Activated CD4-positive, alpha-beta T cell treated with anti-CD3 and anti-CD28 coated beads for 36 hours (primary cell): ENCODE results near the gene QPRT. TPM values are rescaled to one million over a fixed set of nuclear protein-coding genes. Genes with fewer than 3 reads are reported as not detected.
A peak's percentile ranks its signal among the peaks of the same experiment; 100 is the strongest.
"Not testable (repeated sequence)": the region's sequence is repeated elsewhere in the genome, so short reads cannot be mapped to it uniquely, and the experiment has no call there.

Experiments used
- ATAC-seq: fragments of 200-7000 bp; cut with Tn5 transposase; one replicate; pipeline ENCODE4 v1.10.0; 2021; ENCODE audit warnings: mild to moderate bottlenecking, moderate library complexity
- CTCF ChIA-PET: fragments of 350-600 bp; sonication (Branson Sonifier 250); formaldehyde crosslinking; loops from one replicate; lab custom pipeline; 2021; ENCODE audit warnings: antibody characterized with exemption; lab: Charles Lee
- POLR2A ChIA-PET: fragments of 350-600 bp; sonication (Branson Sonifier 250); formaldehyde crosslinking; loops from one replicate; lab custom pipeline; 2021; ENCODE audit warnings: antibody characterized with exemption, inconsistent platforms; lab: Charles Lee
- DNase-seq: peaks from one replicate; pipeline ENCODE4 v3.0.0-alpha.2; 2020
- H3K27ac Mint-ChIP-seq: one replicate; pipeline ENCODE4 v1.8.0; 2021; ENCODE audit warnings: mixed read lengths
- H3K27me3 Mint-ChIP-seq: one replicate; pipeline ENCODE4 v1.8.0; 2021; ENCODE audit warnings: mixed read lengths
- H3K36me3 Mint-ChIP-seq: one replicate; pipeline ENCODE4 v1.8.0; 2021; ENCODE audit warnings: low read depth, mixed read lengths
- H3K4me1 Mint-ChIP-seq: one replicate; pipeline ENCODE4 v1.8.0; 2021; ENCODE audit warnings: mixed read lengths
- H3K4me3 Mint-ChIP-seq: one replicate; pipeline ENCODE4 v1.8.0; 2021; ENCODE audit warnings: mild to moderate bottlenecking, moderate library complexity, mixed read lengths
- H3K9me3 Mint-ChIP-seq: one replicate; pipeline ENCODE4 v1.8.0; 2021; ENCODE audit warnings: low read depth, mixed read lengths
- intact Hi-C, 2 experiments: fragments of 100-400 bp; cut with DNase I in 1 of 2; cut with micrococcal nuclease in 1 of 2; formaldehyde crosslinking; loops; one replicate each; pipeline versions ENCODE4 v1.14.2 to v1.15.1; 2022 to 2024; cut with DNase I, micrococcal nuclease
- total RNA-seq, 2 experiments: library from RNA; stranded (reverse); gene quantifications; one replicate each; pipeline ENCODE4 v1.2.3, GENCODE V29; 2021

Gene QPRT
- total RNA-seq, 2 experiments from 2014 or later, result 5.7 to 6.8 TPM

- DNase-seq, ATAC-seq, H3K4me3 Mint-ChIP-seq, H3K36me3 Mint-ChIP-seq, H3K9me3 Mint-ChIP-seq, H3K27me3 Mint-ChIP-seq, POLR2A ChIA-PET, H3K27ac Mint-ChIP-seq, H3K4me1 Mint-ChIP-seq: not testable (repeated sequence)
- intact Hi-C loops, result loop anchor here in 1 of 2 experiments (1.0 to 2.0 kb wide), 2 partner anchors 156 to 329 kb away; no protein-coding TSS in a partner anchor
- CTCF ChIA-PET, result interaction anchor here (0.7 to 2.6 kb wide), 6 partner anchors 8 to 339 kb away, joined by 3 to 17 read pairs (median 6); partner anchors contain the start of gene ZG16
Measured at GRCh38 chr16:29692606-29693005, 13.6 kb downstream of the QPRT start.

DNA sequence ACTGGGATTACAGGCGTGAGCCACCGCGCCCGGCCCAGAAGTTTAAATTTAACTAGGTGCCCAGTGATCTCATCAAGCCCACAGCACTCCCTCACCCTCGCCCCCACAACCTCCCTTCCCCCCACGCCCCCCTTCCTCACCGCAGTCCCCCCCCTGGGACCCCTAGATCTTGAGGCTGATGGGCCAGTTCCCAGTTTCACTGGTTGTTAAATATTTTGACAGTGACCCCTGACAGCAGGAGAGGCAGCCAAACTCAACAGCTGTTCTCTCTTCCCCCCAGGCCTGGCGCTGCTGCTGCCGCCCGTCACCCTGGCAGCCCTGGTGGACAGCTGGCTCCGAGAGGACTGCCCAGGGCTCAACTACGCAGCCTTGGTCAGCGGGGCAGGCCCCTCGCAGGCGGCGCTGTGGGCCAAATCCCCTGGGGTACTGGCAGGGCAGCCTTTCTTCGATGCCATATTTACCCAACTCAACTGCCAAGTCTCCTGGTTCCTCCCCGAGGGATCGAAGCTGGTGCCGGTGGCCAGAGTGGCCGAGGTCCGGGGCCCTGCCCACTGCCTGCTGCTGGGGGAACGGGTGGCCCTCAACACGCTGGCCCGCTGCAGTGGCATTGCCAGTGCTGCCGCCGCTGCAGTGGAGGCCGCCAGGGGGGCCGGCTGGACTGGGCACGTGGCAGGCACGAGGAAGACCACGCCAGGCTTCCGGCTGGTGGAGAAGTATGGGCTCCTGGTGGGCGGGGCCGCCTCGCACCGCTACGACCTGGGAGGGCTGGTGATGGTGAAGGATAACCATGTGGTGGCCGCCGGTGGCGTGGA, 15.6 kb downstream of the QPRT start:
- no peak overlapping the region for H3K27ac Mint-ChIP-seq
- intact Hi-C loops, result no loop called here
- ATAC-seq, result no peak
- H3K36me3 Mint-ChIP-seq, result no peaks in the 10 kb centered on the region
- H3K27me3 Mint-ChIP-seq, result no peaks in the 10 kb centered on the region
- no peaks in the 10 kb centered on the region for H3K9me3 Mint-ChIP-seq
- H3K4me1 Mint-ChIP-seq, result no peaks in the 10 kb centered on the region
- ChIA-PET POLR2A (no interaction called here), CTCF (interaction anchor here (1.4 kb wide), 1 partner anchor 154 kb away, joined by 4 read pairs; no protein-coding TSS in a partner anchor)
- no peak overlapping the region for H3K4me3 Mint-ChIP-seq
- DNase-seq, result no peak

DNA sequence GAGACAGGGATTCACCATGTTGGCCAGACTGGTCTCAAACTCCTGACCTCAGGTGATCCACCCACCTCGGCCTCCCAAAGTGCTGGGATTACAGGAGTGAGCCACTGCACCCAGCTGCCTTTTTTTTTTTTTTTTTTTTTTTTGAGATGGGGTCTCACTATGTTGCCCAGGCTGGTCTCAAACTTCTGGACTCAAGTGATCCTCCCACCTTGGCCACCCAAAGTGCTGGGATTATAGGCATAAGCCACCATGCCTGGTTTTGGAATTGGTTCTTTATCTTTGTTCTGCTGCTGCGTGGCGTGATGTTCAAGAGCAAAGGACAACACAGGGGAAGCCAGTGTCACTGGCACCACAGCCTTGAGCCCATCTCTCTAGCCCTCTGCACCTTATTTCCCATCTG, 16.7 kb downstream of the QPRT start:
- H3K36me3 Mint-ChIP-seq, H3K4me1 Mint-ChIP-seq, intact Hi-C loops, ATAC-seq, H3K4me3 Mint-ChIP-seq, POLR2A ChIA-PET, H3K27me3 Mint-ChIP-seq, H3K27ac Mint-ChIP-seq, DNase-seq, H3K9me3 Mint-ChIP-seq: not testable (repeated sequence)
- CTCF ChIA-PET, result interaction anchor here (0.5 kb wide), 1 partner anchor 414 kb away, joined by 3 read pairs; no protein-coding TSS in a partner anchor

DNA sequence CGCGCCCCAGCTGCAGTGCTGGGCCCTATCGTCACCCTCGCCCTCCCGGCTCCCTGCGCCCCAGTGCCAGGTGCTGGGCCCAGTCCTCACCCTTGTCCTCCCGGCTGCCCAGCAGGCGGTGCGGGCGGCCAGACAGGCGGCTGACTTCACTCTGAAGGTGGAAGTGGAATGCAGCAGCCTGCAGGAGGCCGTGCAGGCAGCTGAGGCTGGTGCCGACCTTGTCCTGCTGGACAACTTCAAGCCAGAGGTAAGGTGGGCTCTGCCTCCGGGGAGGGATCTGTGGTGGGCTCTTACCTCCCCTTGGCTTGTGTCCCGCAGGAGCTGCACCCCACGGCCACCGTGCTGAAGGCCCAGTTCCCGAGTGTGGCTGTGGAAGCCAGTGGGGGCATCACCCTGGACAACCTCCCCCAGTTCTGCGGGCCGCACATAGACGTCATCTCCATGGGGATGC, 17.9 kb downstream of the QPRT start:
- CTCF ChIA-PET, result interaction anchor here (0.7 kb wide), 1 partner anchor 21 kb away, joined by 3 read pairs; no protein-coding TSS in a partner anchor
- POLR2A ChIA-PET, result no interaction called here
- intact Hi-C loops, result no loop called here

GRCh38 chr16:29697391-29697790, 18.4 kb downstream of the QPRT start:
- no peak overlapping the region for H3K4me3 Mint-ChIP-seq
- H3K4me1 Mint-ChIP-seq, result peaks cover 20% of the 10 kb centered on the region
- ChIA-PET POLR2A (no interaction called here), CTCF (no interaction called here)
- no peaks in the 10 kb centered on the region for H3K27me3 Mint-ChIP-seq
- DNase-seq (no peak), ATAC-seq (no peak)
- intact Hi-C loops, result no loop called here
- H3K27ac Mint-ChIP-seq, result no peak overlapping the region
- peaks cover 3% of the 10 kb centered on the region for H3K36me3 Mint-ChIP-seq
- H3K9me3 Mint-ChIP-seq, result no peaks in the 10 kb centered on the region

More for the DNA sequence above, 17.9 kb downstream of the QPRT start:
- Mint-ChIP-seq H3K27ac (no peak overlapping the region), H3K9me3 (no peaks in the 10 kb centered on the region), H3K4me1 (peaks cover 16% of the 10 kb centered on the region), H3K4me3 (no peak overlapping the region), H3K27me3 (no peaks in the 10 kb centered on the region), H3K36me3 (peaks cover 2% of the 10 kb centered on the region)
- DNase-seq (no peak), ATAC-seq (no peak)

- Mint-ChIP-seq H3K4me1 (peaks cover 27% of the 10 kb centered on the region), H3K27me3 (no peaks in the 10 kb centered on the region), H3K27ac (no peak overlapping the region), H3K9me3 (no peaks in the 10 kb centered on the region), H3K36me3 (peaks cover 3% of the 10 kb centered on the region), H3K4me3 (no peak overlapping the region)
- no peak for DNase-seq
- ChIA-PET CTCF (interaction anchor here (0.6 to 4.7 kb wide), 4 partner anchors 33 to 308 kb away, joined by 3 to 41 read pairs (median 11); partner anchors contain the start of gene KIF22), POLR2A (no interaction called here)
- ATAC-seq, result no peak
- intact Hi-C loops, result no loop called here
Measured at GRCh38 chr16:29698042-29698441, 19.1 kb downstream of the QPRT start.

DNA sequence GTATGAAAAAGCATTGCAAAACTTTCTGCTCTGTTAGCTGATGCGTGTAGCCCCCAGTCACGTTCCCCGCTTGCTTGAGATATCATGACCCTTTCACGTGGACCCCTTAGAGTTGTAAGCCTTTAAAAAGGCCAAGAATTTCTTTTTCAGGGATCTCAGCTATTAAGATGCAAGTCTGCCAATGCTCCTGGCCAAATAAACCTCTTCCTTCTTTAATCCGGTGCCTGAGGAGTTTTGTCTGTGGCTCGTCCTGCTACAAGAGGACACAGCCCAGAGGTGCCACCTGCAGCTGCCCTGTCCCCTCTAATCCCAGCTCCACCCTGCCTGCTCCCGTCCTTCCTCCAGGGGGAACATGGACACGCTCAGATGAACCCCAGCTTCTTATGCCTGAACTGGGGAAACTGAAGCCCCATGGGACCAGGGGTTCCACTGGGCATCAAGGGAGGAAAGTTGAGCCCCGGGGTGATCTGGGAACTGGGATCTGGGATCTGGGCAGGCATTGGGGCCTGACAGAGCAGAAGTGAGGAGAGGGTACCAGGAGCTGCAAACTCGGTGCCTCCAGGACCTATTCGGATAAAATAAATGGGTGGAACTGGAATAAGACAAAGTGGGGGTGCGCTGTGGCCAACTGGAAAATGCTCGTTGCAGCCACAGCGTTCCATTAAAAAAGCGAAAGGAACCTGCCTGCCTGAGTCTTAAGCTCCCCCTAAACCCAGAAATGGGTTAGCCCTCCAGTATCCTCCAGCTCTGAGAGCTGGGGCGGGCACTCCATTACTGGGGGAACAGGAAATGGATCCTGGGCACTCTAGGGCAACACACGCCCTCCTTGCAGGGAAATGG, 19.7 kb downstream of the QPRT start:
- Mint-ChIP-seq H3K36me3 (peaks cover 3% of the 10 kb centered on the region), H3K27ac (no peak overlapping the region), H3K4me1 (peaks cover 29% of the 10 kb centered on the region), H3K4me3 (no peak overlapping the region), H3K27me3 (no peaks in the 10 kb centered on the region), H3K9me3 (no peaks in the 10 kb centered on the region)
- ATAC-seq, result no peak
- CTCF ChIA-PET, result interaction anchor here (0.6 to 4.7 kb wide), 17 partner anchors 12 to 356 kb away, joined by 3 to 45 read pairs (median 12); partner anchors contain the start of genes KCTD13, KIF22, MVP and TLCD3B
- DNase-seq, result no peak
- POLR2A ChIA-PET, result interaction anchor here (2.4 kb wide), 1 partner anchor 109 kb away, joined by 8 read pairs; no protein-coding TSS in a partner anchor
- intact Hi-C loops, result no loop called here

GRCh38 chr16:29699324-29700219, 20.6 kb downstream of the QPRT start:
- peaks cover 3% of the 10 kb centered on the region for H3K36me3 Mint-ChIP-seq
- ChIA-PET CTCF (interaction anchor here (0.6 to 4.7 kb wide), 39 partner anchors 8 to 355 kb away, joined by 3 to 45 read pairs (median 7); partner anchors contain the start of genes ASPHD1, CDIPT, KCTD13 and KIF22), POLR2A (interaction anchor here (1.1 to 2.4 kb wide), 6 partner anchors 33 to 149 kb away, joined by 4 to 12 read pairs (median 6); no protein-coding TSS in a partner anchor)
- intact Hi-C loops, result loop anchor here (1.0 to 5.0 kb wide), 13 partner anchors 11 to 333 kb away; partner anchors contain the start of genes PAGR1 (in 2 of the 2), C16orf54 (in 1 of the 2), CDIPT (in 1 of the 2) and KIF22 (in 1 of the 2)
- H3K4me3 Mint-ChIP-seq, result no peak overlapping the region
- peaks cover 29% of the 10 kb centered on the region for H3K4me1 Mint-ChIP-seq
- ATAC-seq, result no peak
- H3K27ac Mint-ChIP-seq, result no peak overlapping the region
- H3K27me3 Mint-ChIP-seq, result no peaks in the 10 kb centered on the region
- H3K9me3 Mint-ChIP-seq, result no peaks in the 10 kb centered on the region
- DNase-seq, result no peak

- ChIA-PET CTCF (interaction anchor here (0.6 to 4.7 kb wide), 40 partner anchors 9 to 353 kb away, joined by 3 to 45 read pairs (median 7); partner anchors contain the start of genes ASPHD1, CDIPT, KCTD13 and KIF22), POLR2A (interaction anchor here (0.6 to 2.4 kb wide), 7 partner anchors 32 to 363 kb away, joined by 3 to 12 read pairs (median 6); no protein-coding TSS in a partner anchor)
- peaks cover 3% of the 10 kb centered on the region for H3K36me3 Mint-ChIP-seq
- ATAC-seq, result peak; percentile 45
- DNase-seq, result peak; percentile 88
- peak overlapping the region; percentile 67 for H3K27ac Mint-ChIP-seq
- no peaks in the 10 kb centered on the region for H3K27me3 Mint-ChIP-seq
- intact Hi-C loops, result loop anchor here (1.0 to 5.0 kb wide), 13 partner anchors 10 to 332 kb away; partner anchors contain the start of genes PAGR1 (in 2 of the 2), C16orf54 (in 1 of the 2), CDIPT (in 1 of the 2) and KIF22 (in 1 of the 2)
- peaks cover 32% of the 10 kb centered on the region for H3K4me1 Mint-ChIP-seq
- peak overlapping the region; percentile 44 for H3K4me3 Mint-ChIP-seq
- H3K9me3 Mint-ChIP-seq, result no peaks in the 10 kb centered on the region
Measured at GRCh38 chr16:29700253-29700987, 21.4 kb downstream of the QPRT start.
